Measurements from ENCODE around the gene ULBP1. TPM values are rescaled to one million over a fixed set of nuclear protein-coding genes. Genes with fewer than 3 reads are reported as not detected.
"Not testable (repeated sequence)": the region's sequence is repeated elsewhere in the genome, so short reads cannot be mapped to it uniquely, and the experiment has no call there.

ULBP1 gene
- total RNA-seq, 1 experiment from 2014 or later = 1.2 TPM

GRCh38 chr6:149974825-149975224 lies 11.1 kb downstream of the ULBP1 start:
- DNase-seq (ENCODE audit: low read depth) = no peak

DNA sequence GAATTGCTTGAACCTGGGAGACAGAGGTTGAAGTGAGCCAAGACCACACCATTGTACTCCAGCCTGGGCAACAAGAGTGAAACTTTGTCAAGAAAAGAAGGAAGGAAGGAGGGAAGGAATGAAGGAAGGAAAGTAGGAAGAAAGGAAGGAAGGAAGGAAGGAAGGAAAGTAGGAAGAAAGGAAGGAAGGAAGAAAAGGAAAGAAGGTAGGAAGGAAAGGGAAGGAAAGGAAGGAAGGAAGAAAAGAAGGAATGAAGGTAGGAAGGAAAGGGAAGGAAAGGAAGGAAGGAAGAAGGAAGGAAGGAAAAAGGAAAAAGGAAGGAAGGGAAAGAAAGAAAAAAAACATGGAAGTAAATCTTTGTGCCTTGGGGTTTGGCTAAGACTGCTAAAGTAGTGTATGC lies 11.7 kb downstream of the ULBP1 start:
- DNase-seq (ENCODE audit: low read depth) = no peak

DNA sequence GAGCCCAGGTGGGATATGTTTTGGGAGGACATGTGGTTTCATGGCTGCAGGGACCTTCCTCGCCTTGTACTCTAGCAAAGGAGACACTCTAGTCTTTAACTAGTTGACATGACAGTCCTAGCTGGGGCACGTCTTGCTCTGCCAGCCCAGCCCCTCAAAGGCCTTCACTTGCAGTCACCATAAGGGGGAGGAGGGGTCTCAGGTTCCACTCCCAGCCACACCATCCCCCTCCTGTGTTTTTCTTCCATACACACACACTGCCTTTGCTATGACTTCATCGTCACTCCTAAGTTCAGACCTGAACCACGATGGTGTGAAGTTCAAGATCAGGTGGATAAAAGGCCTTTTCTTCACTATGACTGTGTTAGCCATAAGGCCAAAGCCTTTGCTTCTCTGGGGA lies 13.5 kb downstream of the ULBP1 start:
- no peak for DNase-seq (ENCODE audit: low read depth)

DNA sequence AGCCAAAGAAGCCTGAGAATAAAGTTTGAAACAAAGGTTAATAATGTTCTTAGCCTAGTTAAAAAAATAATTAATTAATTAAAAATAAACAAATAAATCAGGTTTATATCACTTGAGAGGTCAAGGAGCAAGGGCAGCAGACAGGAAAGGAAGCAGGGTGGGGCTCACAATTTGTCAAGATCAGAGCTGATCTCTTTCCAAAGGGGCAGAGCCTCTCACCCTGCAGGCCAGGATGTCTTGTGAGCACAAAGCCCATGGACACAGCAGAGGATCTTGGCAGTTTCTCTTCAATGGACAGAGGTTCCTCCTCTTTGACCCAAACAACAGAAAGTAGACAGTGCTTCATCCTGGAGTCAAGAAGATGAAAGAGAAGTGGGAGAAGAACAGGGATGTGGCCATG lies 14.9 kb downstream of the ULBP1 start:
- no peak for DNase-seq (ENCODE audit: low read depth)

DNA sequence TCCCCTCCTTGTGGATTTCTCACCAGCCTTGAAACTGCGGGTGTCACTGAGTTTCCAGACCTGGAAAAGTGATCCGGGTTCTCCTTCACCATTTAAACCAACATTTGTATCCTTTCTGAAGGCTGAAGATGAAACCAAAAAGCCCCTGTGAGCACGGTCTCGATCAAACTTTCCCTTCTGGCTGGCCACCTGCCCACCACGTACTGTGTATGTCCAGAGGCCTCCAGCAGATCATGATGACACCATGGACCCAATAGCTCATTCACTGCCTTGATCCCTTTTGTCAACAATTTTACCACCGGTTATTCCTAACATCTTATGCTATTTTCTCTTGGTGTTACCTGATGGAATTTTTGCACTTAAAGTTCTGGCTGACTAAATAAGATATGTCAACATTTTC lies 15.6 kb downstream of the ULBP1 start:
- DNase-seq (ENCODE audit: low read depth) = no peak

DNA sequence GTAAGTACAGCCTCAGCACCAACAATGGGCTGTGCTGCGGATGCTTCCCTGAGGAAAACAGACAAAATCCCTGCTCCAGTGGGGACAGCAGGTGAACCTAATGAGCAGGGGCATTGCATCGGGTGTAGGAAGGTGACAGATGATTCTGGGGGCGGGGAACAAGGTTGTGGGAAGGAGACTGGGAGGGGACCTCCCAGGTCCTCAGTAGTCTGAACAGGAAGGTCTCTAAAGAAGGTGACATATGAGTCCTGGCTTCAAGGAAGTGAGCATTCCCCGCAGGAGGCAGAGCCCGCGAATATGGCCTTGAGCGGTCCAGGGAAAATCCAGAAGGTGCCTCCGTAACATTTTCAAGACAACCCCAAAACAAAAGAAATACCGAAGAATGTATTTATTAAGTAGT lies 19.4 kb downstream of the ULBP1 start:
- DNase-seq (ENCODE audit: low read depth) = no peak

GRCh38 chr6:149984773-149985172 lies 21.0 kb downstream of the ULBP1 start:
- DNase-seq (ENCODE audit: low read depth) = no peak

DNA sequence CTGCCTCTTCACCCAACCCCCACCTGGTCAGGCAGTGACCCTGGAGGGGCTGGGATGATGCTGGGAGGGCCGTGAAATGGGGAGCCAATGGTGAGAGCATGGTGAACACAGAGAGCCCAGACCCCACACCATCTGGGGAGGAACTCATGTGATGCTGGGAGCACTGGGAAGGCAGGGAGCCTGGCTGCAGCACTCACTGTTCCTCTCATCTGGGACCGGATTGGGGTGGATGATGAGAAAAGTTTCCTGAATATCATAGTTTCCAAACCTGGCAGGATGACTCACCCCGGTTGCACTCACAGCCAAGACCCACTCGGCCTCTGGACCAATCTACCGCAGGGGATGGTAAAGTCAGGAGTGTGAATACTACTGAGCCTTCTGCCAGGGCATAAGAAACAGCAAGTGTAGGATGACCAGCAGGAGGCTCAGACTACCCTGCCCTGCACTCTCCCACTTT lies 21.8 kb downstream of the ULBP1 start:
- peak; percentile 70 for DNase-seq (ENCODE audit: low read depth)

- no peak for DNase-seq (ENCODE audit: low read depth)
These were observed 23.9 kb downstream of the ULBP1 start for GRCh38 chr6:149987602-149988107.

GRCh38 chr6:149988550-149989346 lies 25.0 kb downstream of the ULBP1 start:
- DNase-seq (ENCODE audit: low read depth) = no peak

DNA sequence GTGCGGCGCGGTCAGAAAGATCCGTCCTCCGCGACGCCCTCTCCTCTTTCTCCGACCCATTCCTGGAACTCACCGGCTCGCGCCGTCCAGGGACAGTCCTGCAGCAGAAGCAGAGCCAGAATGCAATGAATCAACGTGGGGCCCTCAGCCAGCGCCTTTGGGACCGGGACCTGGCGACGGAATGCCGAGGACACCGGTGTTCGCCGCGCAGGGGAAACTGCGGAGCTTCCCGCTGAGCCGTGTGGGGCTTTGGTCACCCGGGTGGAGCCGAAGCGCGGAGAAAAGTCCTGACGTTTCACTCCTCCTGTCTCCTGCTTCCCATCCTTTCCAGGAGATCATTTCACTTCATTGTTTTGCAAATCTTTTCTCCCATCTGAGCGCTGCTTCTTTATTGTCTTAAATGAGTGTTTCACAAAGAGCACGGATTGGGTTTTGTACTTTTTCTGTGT lies 26.5 kb downstream of the ULBP1 start:
- no peak for DNase-seq (ENCODE audit: low read depth)

- DNase-seq (ENCODE audit: low read depth) = peak; percentile 65
These were observed 27.1 kb downstream of the ULBP1 start for GRCh38 chr6:149990661-149991471.

GRCh38 chr6:149991472-149991795 lies 27.7 kb downstream of the ULBP1 start:
- DNase-seq (ENCODE audit: low read depth) = peak; percentile 23

- DNase-seq (ENCODE audit: low read depth) = no peak
These were observed 28.1 kb downstream of the ULBP1 start for GRCh38 chr6:149991838-149992237.

GRCh38 chr6:149995235-149995750 lies 31.6 kb downstream of the ULBP1 start:
- DNase-seq (ENCODE audit: low read depth) = no peak

GRCh38 chr6:149995971-149996370 lies 32.2 kb downstream of the ULBP1 start:
- no peak for DNase-seq (ENCODE audit: low read depth)

DNA sequence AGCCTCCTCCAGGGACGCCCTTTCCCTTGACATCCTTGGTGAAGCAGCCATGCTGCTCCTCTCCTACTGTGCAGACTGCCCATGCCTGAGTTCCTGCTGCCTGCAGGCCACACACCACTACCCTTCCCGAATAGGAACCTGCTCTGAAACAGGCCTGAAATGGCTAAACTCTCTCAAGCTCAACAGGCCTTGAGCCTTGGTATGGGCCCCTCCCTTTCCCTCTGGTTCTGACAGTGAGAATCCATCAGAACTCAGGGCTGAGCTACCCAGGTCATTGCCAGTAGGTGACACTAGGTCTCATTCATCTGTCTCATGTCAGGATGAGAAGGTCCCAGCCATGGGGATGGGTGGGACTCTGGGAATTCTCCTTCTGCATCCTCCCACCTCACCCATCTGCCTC lies 35.9 kb downstream of the ULBP1 start:
- no peak for DNase-seq (ENCODE audit: low read depth)

DNA sequence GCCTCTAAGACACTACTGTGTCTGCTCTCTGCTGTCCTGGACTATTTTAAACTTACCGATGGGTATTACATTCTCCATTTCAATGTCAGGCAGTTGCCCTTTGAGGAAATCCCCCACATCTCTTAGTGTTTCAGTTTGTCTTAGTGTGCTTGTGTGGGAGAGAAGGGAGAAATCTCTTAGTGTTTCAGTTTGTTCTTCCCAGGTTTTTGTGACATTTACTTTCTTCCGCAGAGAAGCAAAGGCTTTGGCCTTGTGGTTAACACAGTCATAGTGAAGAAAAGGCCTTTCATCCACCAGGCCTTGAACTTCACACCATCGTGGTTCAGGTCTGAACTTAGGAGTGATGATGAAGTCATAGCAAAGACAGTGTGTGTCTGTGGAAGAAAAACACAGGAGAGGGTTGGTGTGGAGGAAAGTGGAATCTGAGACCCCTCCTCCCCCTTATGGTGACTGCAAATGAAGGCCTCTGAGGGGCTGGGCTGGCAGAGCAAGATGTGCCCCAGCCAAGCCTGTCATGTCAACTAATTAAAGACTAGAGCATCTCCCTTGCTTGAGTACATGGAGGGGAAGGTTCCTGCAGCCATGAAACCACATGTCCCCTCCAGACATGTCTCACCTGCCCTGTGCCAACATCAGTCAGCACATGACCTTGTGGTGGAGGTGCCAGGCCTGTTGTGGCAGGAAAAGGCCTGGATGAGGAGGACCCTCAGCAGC lies 37.7 kb downstream of the ULBP1 start:
- no peak for DNase-seq (ENCODE audit: low read depth)

GRCh38 chr6:150002710-150003109 lies 39.0 kb downstream of the ULBP1 start:
- DNase-seq (ENCODE audit: low read depth) = no peak

DNA sequence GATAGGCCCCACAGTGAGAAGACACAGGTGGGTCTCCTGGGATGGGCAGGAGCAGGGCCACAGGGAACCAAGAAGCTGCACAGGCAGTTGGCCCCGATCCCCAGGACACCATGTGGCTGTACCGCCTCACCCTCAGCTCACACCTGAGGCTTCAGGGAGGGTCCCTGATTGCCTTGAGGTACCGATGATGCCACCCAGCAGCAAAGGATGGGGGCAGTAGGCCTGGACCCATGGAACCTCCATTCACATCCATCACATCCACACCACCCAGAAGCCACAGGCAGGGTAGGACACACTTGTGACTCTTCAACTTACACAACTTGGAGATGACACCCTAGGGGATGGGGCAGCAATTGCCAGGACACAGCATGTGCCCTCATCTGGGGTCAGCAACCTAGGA lies 39.9 kb downstream of the ULBP1 start:
- not testable (repeated sequence) for DNase-seq (ENCODE audit: low read depth)

GRCh38 chr6:150004101-150004782 lies 40.5 kb downstream of the ULBP1 start:
- no peak for DNase-seq (ENCODE audit: low read depth)
